ENCODE data around the gene HMOX2.

DNA sequence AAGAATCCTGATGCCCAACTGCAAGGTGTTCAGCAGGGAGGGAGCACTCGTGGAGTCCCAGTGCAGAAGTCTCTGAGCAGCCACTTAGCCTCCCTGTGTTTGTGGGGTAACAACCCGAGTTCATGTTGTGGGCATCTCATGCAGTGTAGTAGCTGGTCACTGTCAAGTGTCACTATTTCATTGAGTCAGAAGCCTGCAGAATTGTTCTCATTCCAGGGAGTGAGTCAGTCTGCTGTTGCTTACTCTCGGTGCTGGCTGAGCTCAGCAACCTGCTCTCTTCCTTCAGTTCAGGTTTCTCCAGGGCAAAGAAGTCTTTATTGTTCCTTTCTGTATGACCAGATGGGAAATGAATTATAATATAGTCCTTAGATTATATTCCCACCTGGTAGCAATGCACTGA, 24.1 kb downstream of the HMOX2 start:
- TF ChIP-seq, protein P1, sequence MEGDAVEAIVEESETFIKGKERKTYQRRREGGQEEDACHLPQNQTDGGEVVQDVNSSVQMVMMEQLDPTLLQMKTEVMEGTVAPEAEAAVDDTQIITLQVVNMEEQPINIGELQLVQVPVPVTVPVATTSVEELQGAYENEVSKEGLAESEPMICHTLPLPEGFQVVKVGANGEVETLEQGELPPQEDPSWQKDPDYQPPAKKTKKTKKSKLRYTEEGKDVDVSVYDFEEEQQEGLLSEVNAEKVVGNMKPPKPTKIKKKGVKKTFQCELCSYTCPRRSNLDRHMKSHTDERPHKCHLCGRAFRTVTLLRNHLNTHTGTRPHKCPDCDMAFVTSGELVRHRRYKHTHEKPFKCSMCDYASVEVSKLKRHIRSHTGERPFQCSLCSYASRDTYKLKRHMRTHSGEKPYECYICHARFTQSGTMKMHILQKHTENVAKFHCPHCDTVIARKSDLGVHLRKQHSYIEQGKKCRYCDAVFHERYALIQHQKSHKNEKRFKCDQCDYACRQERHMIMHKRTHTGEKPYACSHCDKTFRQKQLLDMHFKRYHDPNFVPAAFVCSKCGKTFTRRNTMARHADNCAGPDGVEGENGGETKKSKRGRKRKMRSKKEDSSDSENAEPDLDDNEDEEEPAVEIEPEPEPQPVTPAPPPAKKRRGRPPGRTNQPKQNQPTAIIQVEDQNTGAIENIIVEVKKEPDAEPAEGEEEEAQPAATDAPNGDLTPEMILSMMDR (IDR thresholded peaks at IDR 0.05), result no peak
- TF ChIP-seq POLR2A (IDR thresholded peaks at IDR 0.05), result peak in 1 of 2 donors; percentile 35

All from heart left ventricle (tissue), 13 donors.